WTC11 (cell line): Measurements from ENCODE around the gene ACBD5.

ENCODE experiments used
- RELA ChIP-seq: sonication (generic); formaldehyde crosslinking; IDR thresholded peaks from 2 replicates; pipeline ENCODE4 v1.8.1; 2022; ENCODE audit warnings: missing genetic modification reagents, mild to moderate bottlenecking, borderline replicate concordance
- ZNF121 ChIP-seq: sonication (generic); formaldehyde crosslinking; IDR thresholded peaks from 2 replicates; pipeline ENCODE4 v1.8.0; 2023; ENCODE audit warnings: missing genetic modification reagents

- TF ChIP-seq RELA (CRISPR knock-in tag), result no peak
- TF ChIP-seq ZNF121, result no peak
These were observed 52.3 kb downstream of the ACBD5 start for GRCh38 chr10:27188259-27188658.
